CMK (cell line): ENCODE data around the gene USP25.

Experiments
- DNase-seq: peaks from one replicate; pipeline ENCODE4 v3.0.0-alpha.2; 2010; ENCODE audit warnings: low read depth

USP25 gene

GRCh38 chr21:15729674-15730483 is at the start of gene USP25:
Gene USP25, plus strand, starts transcription at chr21:15729982. Its CDS starts 412 bp downstream, at chr21:15730394.
- peak; percentile 76 for DNase-seq

- no peak for DNase-seq
Observed at GRCh38 chr21:15682186-15682895, 47.4 kb upstream of the USP25 start.

- no peak for DNase-seq
Observed at GRCh38 chr21:15682977-15683376, 46.8 kb upstream of the USP25 start.

GRCh38 chr21:15686506-15686905 is 43.3 kb upstream of the USP25 start:
- no peak for DNase-seq

- no peak for DNase-seq
Observed at GRCh38 chr21:15687208-15687607, 42.6 kb upstream of the USP25 start.

- DNase-seq: no peak
Observed at GRCh38 chr21:15688016-15688415, 41.8 kb upstream of the USP25 start.

- no peak for DNase-seq
Observed at GRCh38 chr21:15688809-15689208, 41.0 kb upstream of the USP25 start.

GRCh38 chr21:15692711-15693110 is 37.1 kb upstream of the USP25 start:
- DNase-seq: no peak

GRCh38 chr21:15695241-15695640 is 34.5 kb upstream of the USP25 start:
- DNase-seq: no peak

- DNase-seq: no peak
Observed at GRCh38 chr21:15701830-15702229, 28.0 kb upstream of the USP25 start.

GRCh38 chr21:15703932-15704331 is 25.9 kb upstream of the USP25 start:
- no peak for DNase-seq

GRCh38 chr21:15706696-15707095 is 23.1 kb upstream of the USP25 start:
- no peak for DNase-seq

- DNase-seq: no peak
Observed at GRCh38 chr21:15713412-15713811, 16.4 kb upstream of the USP25 start.

GRCh38 chr21:15718711-15719110 is 11.1 kb upstream of the USP25 start:
- DNase-seq: no peak

GRCh38 chr21:15719976-15720375 is 9.8 kb upstream of the USP25 start:
- DNase-seq: no peak

GRCh38 chr21:15722591-15723324 is 7.0 kb upstream of the USP25 start:
- DNase-seq: no peak

GRCh38 chr21:15725949-15726348 is 3.8 kb upstream of the USP25 start:
- no peak for DNase-seq

GRCh38 chr21:15728046-15728445 is 1.7 kb upstream of the USP25 start:
- DNase-seq: no peak

- DNase-seq: no peak
Observed at GRCh38 chr21:15729346-15729673, 472 bp upstream of the USP25 start.

GRCh38 chr21:15730484-15731242 is 881 bp downstream of the USP25 start:
- DNase-seq: no peak

- DNase-seq: no peak
Observed at GRCh38 chr21:15731243-15731613, 1.4 kb downstream of the USP25 start.

- no peak for DNase-seq
Observed at GRCh38 chr21:15732290-15732995, 2.7 kb downstream of the USP25 start.
